Stomach (tissue), 9 donors: ENCODE data around the gene SLC2A6. TPM values are rescaled to one million over a fixed set of nuclear protein-coding genes. Genes with fewer than 3 reads are reported as not detected.
A peak's percentile ranks its signal among the peaks of the same experiment; 100 is the strongest.

Source experiments
- DNase-seq, 2 donors: peaks; one replicate each; pipeline versions ENCODE4 v3.0.0 to v3.0.0-alpha.2; 2013 to 2019
- H3K27ac ChIP-seq, 5 donors: fragments of 200-600 bp in 4 of 5; sonication (generic) in 4 of 5; one replicate each; pipeline ENCODE4 v1.5.1; 2013 to 2019; ENCODE audit warnings: mild to moderate bottlenecking in 1 of 5, moderate library complexity in 1 of 5
- H3K27me3 ChIP-seq, 3 donors: fragments of 200-600 bp; sonication (generic); one replicate each; pipeline ENCODE4 v1.5.1; 2017 to 2019; ENCODE audit warnings: mixed run types in 1 of 3
- H3K36me3 ChIP-seq, 4 donors: fragments of 200-600 bp; sonication (generic); 1 replicate in 3 of 4; 2 replicates in 1 of 4; pipeline ENCODE4 v1.5.1; 2016 to 2019
- H3K4me1 ChIP-seq, 4 donors: fragments of 200-600 bp; sonication (generic); one replicate each; pipeline ENCODE4 v1.5.1; 2016 to 2019
- H3K4me3 ChIP-seq, 4 donors: fragments of 200-600 bp; sonication (generic) in 3 of 4; one replicate each; pipeline ENCODE4 v1.5.1; 2016 to 2019; ENCODE audit warnings: mild to moderate bottlenecking in 1 of 4
- H3K9me3 ChIP-seq, 4 donors: fragments of 200-600 bp; sonication (generic); one replicate each; pipeline ENCODE4 v1.5.1; 2016 to 2019
- CTCF ChIP-seq, 7 experiments: fragments of 450-650 bp in 4 of 7; fragments of 200-600 bp in 3 of 7; sonication (generic) in 3 of 7; IDR thresholded peaks; one replicate each; pipeline ENCODE4 v1.5.1; 2016 to 2019; ENCODE audit warnings: antibody characterized with exemption in 7 of 7, control low read depth in 2 of 7, mild to moderate bottlenecking in 1 of 7
- EP300 ChIP-seq: sonication (generic); formaldehyde crosslinking; IDR thresholded peaks from one replicate; pipeline ENCODE4 v1.6.1; 2017; ENCODE audit warnings: antibody characterized with exemption
- POLR2A ChIP-seq, 4 donors: fragments of 450-650 bp; IDR thresholded peaks; one replicate each; pipeline ENCODE4 v1.6.1; 2016; ENCODE audit warnings: antibody characterized with exemption in 4 of 4, control low read depth in 2 of 4, mild to moderate bottlenecking in 1 of 4, moderate library complexity in 1 of 4
- POLR2AphosphoS5 ChIP-seq, 3 donors: sonication (generic); formaldehyde crosslinking; IDR thresholded peaks; one replicate each; pipeline ENCODE4 v1.6.1; 2016; ENCODE audit warnings: antibody characterized with exemption in 3 of 3
- WGBS, 5 donors: extraction: QIAGEN DNeasy Blood & Tissue Kit in 3 of 5; methylation state at CpG; one replicate each; pipeline versions ENCODE4 v1.1.5 to v1.1.7; 2013 to 2018; 5-methylcytosine and 5-hydroxymethylcytosine counted together
- intact Hi-C: fragments of 100-400 bp; cut with DNase I; formaldehyde crosslinking; loops from one replicate; pipeline ENCODE4 v1.15.1; 2023; ENCODE audit warnings: low total_unique reads
- polyA plus RNA-seq, 3 donors: library from polyadenylated mRNA; stranded (reverse); fragments of 200-250 nt; gene quantifications; one replicate each; pipeline ENCODE4 v1.2.3, GENCODE V29; 2013
- total RNA-seq, 5 donors: library from RNA; depleted of rRNA; stranded (reverse); fragments of >200 nt; gene quantifications; one replicate each; pipeline versions ENCODE4 v1.1.0 to v1.2.3, GENCODE V29; 2014 to 2016
- donor health status: healthy with polysubstance abuse.
- donor health status: Bipolar disorder and iron deficiency.
- donor health status: healthy.

SLC2A6 gene
- total and polyA plus RNA-seq, 8 donors, result 0.55 to 14.3 (median 1.3) TPM; not detected in 2

- Histone ChIP-seq H3K27ac (no peak overlapping the region), H3K9me3 (no peaks in the 10 kb centered on the region), H3K36me3 (peaks cover 5 to 44% (median 25%) of the 10 kb centered on the region in 4 donors), H3K27me3 (no peaks in the 10 kb centered on the region), H3K4me3 (no peak overlapping the region), H3K4me1 (peaks cover 27 to 40% (median 28%) of the 10 kb centered on the region in 4 donors)
- intact Hi-C loops, result no loop called here
- DNase-seq, result no peak
- no peak for TF ChIP-seq POLR2A (IDR thresholded peaks at IDR 0.05)
- 61 to 75% (median 68%) methylated on average over 8 to 19 of the region's 19 CpGs for WGBS, 5 donors
Observed at GRCh38 chr9:133472753-133473378, 6.0 kb downstream of the SLC2A6 start.

- WGBS, 5 donors, result 79 to 84% (median 82%) methylated on average over 2 to 11 of the region's 11 CpGs
- H3K9me3 ChIP-seq, result no peaks in the 10 kb centered on the region
- H3K36me3 ChIP-seq, result peaks cover 5 to 51% (median 31%) of the 10 kb centered on the region in 4 donors
- no peak for DNase-seq
- H3K4me1 ChIP-seq, result peaks cover 25 to 40% (median 27%) of the 10 kb centered on the region in 4 donors
- no peak overlapping the region for H3K4me3 ChIP-seq
- no peak overlapping the region for H3K27ac ChIP-seq
- intact Hi-C loops, result no loop called here
- H3K27me3 ChIP-seq, result no peaks in the 10 kb centered on the region
- TF ChIP-seq POLR2AphosphoS5 (IDR thresholded peaks at IDR 0.05) (no peak), EP300 (no peak), POLR2A (IDR thresholded peaks at IDR 0.05) (no peak), CTCF (IDR thresholded peaks at IDR 0.05) (no peak)
Observed at GRCh38 chr9:133472277-133472645, 6.6 kb downstream of the SLC2A6 start.

GRCh38 chr9:133471551-133472276, 7.2 kb downstream of the SLC2A6 start:
- Histone ChIP-seq H3K36me3 (peaks cover 5 to 52% (median 35%) of the 10 kb centered on the region in 4 donors), H3K9me3 (no peaks in the 10 kb centered on the region), H3K4me1 (peaks cover 25 to 42% (median 27%) of the 10 kb centered on the region in 4 donors), H3K27me3 (no peaks in the 10 kb centered on the region), H3K27ac (peak overlapping the region in 4 of 5 donors; percentile 13 to 60 (median 50)), H3K4me3 (no peak overlapping the region)
- peak; percentile 53 to 70 for DNase-seq
- 63 to 75% (median 66%) methylated on average over 23 to 27 of the region's 27 CpGs for WGBS, 5 donors
- TF ChIP-seq POLR2AphosphoS5 (IDR thresholded peaks at IDR 0.05) (peak in 2 of 3 donors; percentile 29 to 39), EP300 (no peak)
- intact Hi-C loops, result no loop called here

GRCh38 chr9:133470988-133471387, 7.9 kb downstream of the SLC2A6 start:
- WGBS, 5 donors, result 44 to 62% (median 48%) methylated on average over 7 of the region's 7 CpGs
- Histone ChIP-seq H3K4me1 (peaks cover 25 to 40% (median 27%) of the 10 kb centered on the region in 4 donors), H3K4me3 (no peak overlapping the region), H3K27ac (peak overlapping the region; percentile 13 to 60 (median 52)), H3K27me3 (no peaks in the 10 kb centered on the region), H3K9me3 (no peaks in the 10 kb centered on the region), H3K36me3 (peaks cover 5 to 49% (median 38%) of the 10 kb centered on the region in 4 donors)
- TF ChIP-seq POLR2A (IDR thresholded peaks at IDR 0.05) (no peak), EP300 (no peak), POLR2AphosphoS5 (IDR thresholded peaks at IDR 0.05) (no peak), CTCF (IDR thresholded peaks at IDR 0.05) (no peak)
- DNase-seq, result no peak
- intact Hi-C loops, result no loop called here

GRCh38 chr9:133470427-133470924, 8.4 kb downstream of the SLC2A6 start:
- Histone ChIP-seq H3K9me3 (no peaks in the 10 kb centered on the region), H3K4me3 (no peak overlapping the region), H3K36me3 (peaks cover 6 to 49% (median 43%) of the 10 kb centered on the region in 4 donors), H3K27ac (peak overlapping the region; percentile 13 to 60 (median 52)), H3K4me1 (peaks cover 25 to 40% (median 27%) of the 10 kb centered on the region in 4 donors), H3K27me3 (no peaks in the 10 kb centered on the region)
- intact Hi-C loops, result no loop called here
- 51 to 81% (median 57%) methylated on average over 9 to 16 of the region's 16 CpGs for WGBS, 5 donors
- TF ChIP-seq POLR2AphosphoS5 (IDR thresholded peaks at IDR 0.05) (no peak), CTCF (IDR thresholded peaks at IDR 0.05) (no peak), EP300 (no peak), POLR2A (IDR thresholded peaks at IDR 0.05) (no peak)
- no peak for DNase-seq
